Forelimb muscle (tissue), 1 donor: Measurements from ENCODE around the gene MYH7B. TPM values are rescaled to one million over a fixed set of nuclear protein-coding genes. Genes with fewer than 3 reads are reported as not detected.

Experiments used
- DNase-seq: peaks from one replicate; pipeline ENCODE4 v3.0.0-alpha.2; 2013; ENCODE audit warnings: low read depth
- polyA plus RNA-seq: library from polyadenylated mRNA; unstranded; fragments of 120-200 nt; gene quantifications from one replicate; pipeline ENCODE4 v1.2.1, GENCODE V29; 2013; ENCODE audit not compliant: insufficient read length

MYH7B gene
- polyA plus RNA-seq, 1 donor: 114 TPM

DNA sequence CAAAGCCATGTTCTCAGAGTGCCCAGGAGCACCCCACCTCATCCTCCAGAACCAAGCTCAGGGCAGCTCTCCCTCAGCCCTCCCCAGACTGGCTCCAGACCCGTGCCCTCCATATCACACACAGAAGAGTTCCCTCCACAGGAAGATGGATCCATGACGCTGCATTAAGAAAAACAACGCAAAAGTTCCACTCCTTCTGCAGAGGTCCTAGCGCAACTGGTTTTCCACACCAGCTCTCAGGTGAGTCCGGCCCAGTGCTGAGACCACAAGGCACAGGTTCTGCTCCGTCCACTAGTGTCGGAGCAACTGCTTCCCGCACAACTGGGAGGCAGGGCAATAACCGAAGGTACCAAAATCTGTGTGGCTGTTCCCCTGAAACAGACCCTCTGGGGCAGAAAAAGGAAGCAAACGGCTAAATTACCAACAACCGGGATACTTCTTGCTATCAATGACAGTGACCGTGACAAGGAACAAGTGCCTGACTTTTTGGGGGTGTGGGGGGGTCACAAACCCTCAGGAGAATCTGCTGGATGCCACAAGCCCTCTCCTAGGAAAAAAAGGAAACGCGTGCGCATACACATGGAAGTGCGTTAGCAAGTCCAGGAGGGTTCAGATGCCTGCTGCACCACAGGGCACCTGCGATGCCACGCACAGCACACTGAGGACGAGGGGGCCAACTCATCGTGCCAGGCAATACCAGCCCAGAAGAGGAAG is 49.2 kb downstream of the MYH7B start:
- DNase-seq: no peak

Other genes starting within 250 kb of the MYH7B start
- gene NCOA6, start 130.2 kb upstream of the MYH7B start, polyA plus RNA-seq: 18.1 TPM
- 20.5 TPM for gene GGT7, start 83.0 kb upstream of the MYH7B start, polyA plus RNA-seq
- gene ACSS2, start 79.3 kb upstream of the MYH7B start, polyA plus RNA-seq: 61.0 TPM
- 29.7 TPM for gene GSS, start 62 bp upstream of the MYH7B start, polyA plus RNA-seq
- 52.6 TPM for gene TRPC4AP, start 136.9 kb downstream of the MYH7B start, polyA plus RNA-seq
- 8.6 TPM for gene EDEM2, start 191.5 kb downstream of the MYH7B start, polyA plus RNA-seq
- 35.5 TPM for gene PROCR, start 216.2 kb downstream of the MYH7B start, polyA plus RNA-seq